K562 (cell line): ENCODE measurements around the gene ZNF280D. TPM values are rescaled to one million over a fixed set of nuclear protein-coding genes. Genes with fewer than 3 reads are reported as not detected.

Experiments
- ATAC-seq: fragments of 200-7000 bp; cut with Tn5 transposase; 3 replicates; pipeline ENCODE4 v1.9.1; 2020; ENCODE audit warnings: moderate library complexity
- BruUV-seq: library from RNA; stranded (reverse); fragments of 400-500 nt; replicated peaks from 2 replicates; lab custom pipeline; 2021; lab: Mats Ljungman, UMichigan
- CTCF ChIA-PET: fragments of 300-600 bp; formaldehyde crosslinking; extraction: SDS; loops from one replicate; lab custom pipeline; 2021; ENCODE audit warnings: low intra/inter-chr PET ratio; lab: Yijun Ruan, JAX
- POLR2A ChIA-PET: fragments of 300-600, 350-650 bp; sonication (Branson Sonifier 250); formaldehyde crosslinking; extraction: SDS; loops from one replicate; lab custom pipeline; 2021; ENCODE audit warnings: antibody characterized with exemption, inconsistent platforms; lab: Yijun Ruan, JAX
- DNase-seq, 4 experiments: peaks; one replicate each; pipeline versions ENCODE4 v3.0.0 to v3.0.0-alpha.2; 2011 to 2018; ENCODE audit warnings: low spot score in 3 of 4, mixed read lengths in 3 of 4; ENCODE audit errors: extremely low read depth in 1 of 4
- FAIRE-seq: peaks from 2 replicates; lab custom pipeline; 2011; peaks lifted over from hg19 to GRCh38; lab: Jason Lieb, UNC
- H2AFZ ChIP-seq: 2 replicates; pipeline ENCODE4 v1.6.0; 2011; ENCODE audit warnings: low read depth, low read length, control low read depth, inconsistent platforms
- H3K27ac ChIP-seq: fragments of 200-600 bp; 3 replicates; pipeline ENCODE4 v1.8.0; 2011; ENCODE audit warnings: low read depth, mild to moderate bottlenecking, control low read depth, inconsistent platforms, low read length, moderate library complexity, mixed read lengths; ENCODE audit errors: extremely low read depth
- H3K27me3 ChIP-seq, 2 experiments: fragments of 300-600 bp in 1 of 2; 2 replicates in 1 of 2; 3 replicates in 1 of 2; pipeline versions ENCODE4 v1.6.0 to v1.8.0; 2011; ENCODE audit warnings: inconsistent platforms in 2 of 2, low read length in 2 of 2, mild to moderate bottlenecking in 1 of 2, mixed read lengths in 1 of 2, moderate library complexity in 1 of 2; ENCODE audit not compliant: control insufficient read depth in 2 of 2, insufficient read depth in 2 of 2
- H3K36me3 ChIP-seq: fragments of 300-600 bp; 3 replicates; pipeline ENCODE4 v1.8.0; 2011; ENCODE audit warnings: mild to moderate bottlenecking, low read length, inconsistent platforms; ENCODE audit not compliant: control insufficient read depth, insufficient read depth
- H3K4me1 ChIP-seq, 2 experiments: fragments of 200-600 bp in 1 of 2; replicated peaks in 1 of 2; 2 replicates in 1 of 2; 3 replicates in 1 of 2; pipeline versions ENCODE4 v1.5.1 to v1.8.0; 2011; ENCODE audit warnings: inconsistent platforms in 2 of 2, low read length in 2 of 2, mild to moderate bottlenecking in 1 of 2, mixed read lengths in 1 of 2, moderate library complexity in 1 of 2; ENCODE audit not compliant: control insufficient read depth in 2 of 2, insufficient read depth in 2 of 2
- H3K4me2 ChIP-seq: 2 replicates; pipeline ENCODE4 v1.6.1; 2011; ENCODE audit warnings: low read length, control low read depth, inconsistent platforms, mixed read lengths; ENCODE audit not compliant: insufficient read depth
- H3K4me3 ChIP-seq: fragments of 200-600 bp; sonication (generic), shearing (Covaris generic); 2 replicates; pipeline ENCODE4 v1.5.1; 2016; ENCODE audit warnings: control low read depth, inconsistent platforms
- H3K79me2 ChIP-seq: fragments of 200-600 bp; 3 replicates; pipeline ENCODE4 v1.8.0; 2011; ENCODE audit warnings: low read length, inconsistent platforms; ENCODE audit not compliant: control insufficient read depth, insufficient read depth
- H3K9ac ChIP-seq, 2 experiments: 2 replicates each; pipeline versions ENCODE4 v1.6.0 to v1.6.1; 2011; ENCODE audit warnings: low read depth in 2 of 2, low read length in 2 of 2, control low read depth in 1 of 2, inconsistent platforms in 1 of 2, mild to moderate bottlenecking in 1 of 2, mixed read lengths in 1 of 2; ENCODE audit not compliant: insufficient read depth in 1 of 2
- H3K9me1 ChIP-seq: one replicate; pipeline ENCODE4 v1.6.0; 2011; ENCODE audit warnings: inconsistent platforms, mild to moderate bottlenecking, low read length, moderate library complexity; ENCODE audit not compliant: control insufficient read depth, insufficient read depth
- H3K9me3 ChIP-seq: replicated peaks from 2 replicates; pipeline ENCODE4 v1.5.1; 2011; ENCODE audit warnings: low read depth, low read length, inconsistent platforms; ENCODE audit not compliant: control insufficient read depth, insufficient read depth
- H4K20me1 ChIP-seq: replicated peaks from 2 replicates; pipeline ENCODE4 v1.6.1; 2011; ENCODE audit warnings: low read length, inconsistent platforms, mixed read lengths; ENCODE audit not compliant: control insufficient read depth, insufficient read depth
- CEBPG ChIP-seq, 3 experiments: fragments of 200-800 bp in 1 of 3; sonication (Bioruptor generic) in 1 of 3; sonication (generic) in 1 of 3; formaldehyde crosslinking in 1 of 3; IDR thresholded peaks in 2 of 3; conservative IDR thresholded peaks in 1 of 3; 2 replicates each; pipeline versions ENCODE4 v1.6.1 to v1.8.0; 2016 to 2022; ENCODE audit warnings: missing compliant biosample characterization in 2 of 3, missing genetic modification characterization in 2 of 3, mild to moderate bottlenecking in 1 of 3, missing genetic modification reagents in 1 of 3
- in situ Hi-C: fragments of 300-500 bp; cut with MboI; formaldehyde crosslinking; loops from 4 replicates; pipeline ENCODE4 v1.15.0; 2018; ENCODE audit warnings: inconsistent platforms, mixed read lengths
- intact Hi-C: fragments of 100-400 bp; cut with micrococcal nuclease; formaldehyde crosslinking; loops from 2 replicates; pipeline ENCODE4 v1.14.2; 2022
- polyA plus RNA-seq, 8 experiments: library from polyadenylated mRNA; depleted of rRNA in 4 of 8; stranded (reverse) in 5 of 8; unstranded in 3 of 8; fragments of >200 nt; fragmentation: Nextera tagmentation in 2 of 8; fragmentation: Illumina TruSeq in 1 of 8; extraction: Ambion mirVana in 2 of 8; extraction: Trizol in 1 of 8; gene quantifications; 2 replicates each; pipeline versions ENCODE4 v1.2.1 to v1.2.3, GENCODE V29; 2011 to 2014; ENCODE audit warnings: inconsistent platforms in 1 of 8, missing spikeins in 1 of 8
- total RNA-seq, 7 experiments: library from RNA; depleted of rRNA in 6 of 7; stranded (reverse); fragments of >200 nt in 6 of 7; fragmentation: Illumina TruSeq in 2 of 7; extraction: Trizol in 2 of 7; gene quantifications; 2 replicates each; pipeline versions ENCODE4 v1.2.1 to v1.2.3, GENCODE V29; 2011 to 2021; ENCODE audit warnings: low replicate concordance in 1 of 7
- TF ChIP-seq, protein P1 (sequence below): fragments of 450-650 bp; IDR thresholded peaks from 2 replicates; pipeline ENCODE4 v1.6.1; 2016; ENCODE audit warnings: mild to moderate bottlenecking, moderate library complexity

Gene ZNF280D
- total and polyA plus RNA-seq, 9 of the 15 experiments (the other 6 are each of a cell fraction or from before 2014, with no cell fraction given), result 8.3 to 21.8 (median 18.4) TPM

DNA sequence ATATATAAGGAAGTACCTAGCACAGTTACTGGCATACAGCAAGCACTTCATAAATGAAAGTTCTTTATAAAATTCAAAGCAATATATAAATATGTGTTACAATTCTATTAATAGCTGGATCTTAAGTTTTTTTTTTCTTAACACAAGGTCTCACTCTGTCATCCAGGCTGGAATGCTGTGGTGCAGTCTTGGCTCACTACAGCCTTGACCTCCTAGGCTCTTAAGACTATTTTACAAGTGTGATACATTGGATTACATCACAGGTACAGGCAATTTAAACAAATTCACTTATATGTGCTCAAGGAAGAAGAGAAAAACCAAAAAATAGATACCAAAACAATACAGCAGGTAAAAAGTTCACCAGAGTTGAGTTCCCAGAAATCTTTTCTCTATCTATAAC is 60.6 kb downstream of the ZNF280D start:
- intact Hi-C loops, result no loop called here
- no peak for FAIRE-seq

More for the DNA sequence above, 60.6 kb downstream of the ZNF280D start:
- in situ Hi-C loops, result no loop called here
- ChIA-PET CTCF (no interaction called here), POLR2A (interaction anchor here (0.5 kb wide), 1 partner anchor 651 kb away, joined by 3 read pairs; no protein-coding TSS in a partner anchor)
- H4K20me1 ChIP-seq, result no peaks in the 10 kb centered on the region
- H3K9me1 ChIP-seq, result no peaks in the 10 kb centered on the region
- no peak for TF ChIP-seq CEBPG (CRISPR knock-in tag; IDR thresholded peaks at IDR 0.05)
- 0 out of 4 replicates have a peak, but pooled peaks of 1 of the 2 experiments have one; percentile 25 for TF ChIP-seq CEBPG (tag; conservative IDR thresholded peaks at IDR 0.05 in 1 of 2, IDR thresholded peaks at IDR 0.05 in 1 of 2)
- TF ChIP-seq, protein P1, sequence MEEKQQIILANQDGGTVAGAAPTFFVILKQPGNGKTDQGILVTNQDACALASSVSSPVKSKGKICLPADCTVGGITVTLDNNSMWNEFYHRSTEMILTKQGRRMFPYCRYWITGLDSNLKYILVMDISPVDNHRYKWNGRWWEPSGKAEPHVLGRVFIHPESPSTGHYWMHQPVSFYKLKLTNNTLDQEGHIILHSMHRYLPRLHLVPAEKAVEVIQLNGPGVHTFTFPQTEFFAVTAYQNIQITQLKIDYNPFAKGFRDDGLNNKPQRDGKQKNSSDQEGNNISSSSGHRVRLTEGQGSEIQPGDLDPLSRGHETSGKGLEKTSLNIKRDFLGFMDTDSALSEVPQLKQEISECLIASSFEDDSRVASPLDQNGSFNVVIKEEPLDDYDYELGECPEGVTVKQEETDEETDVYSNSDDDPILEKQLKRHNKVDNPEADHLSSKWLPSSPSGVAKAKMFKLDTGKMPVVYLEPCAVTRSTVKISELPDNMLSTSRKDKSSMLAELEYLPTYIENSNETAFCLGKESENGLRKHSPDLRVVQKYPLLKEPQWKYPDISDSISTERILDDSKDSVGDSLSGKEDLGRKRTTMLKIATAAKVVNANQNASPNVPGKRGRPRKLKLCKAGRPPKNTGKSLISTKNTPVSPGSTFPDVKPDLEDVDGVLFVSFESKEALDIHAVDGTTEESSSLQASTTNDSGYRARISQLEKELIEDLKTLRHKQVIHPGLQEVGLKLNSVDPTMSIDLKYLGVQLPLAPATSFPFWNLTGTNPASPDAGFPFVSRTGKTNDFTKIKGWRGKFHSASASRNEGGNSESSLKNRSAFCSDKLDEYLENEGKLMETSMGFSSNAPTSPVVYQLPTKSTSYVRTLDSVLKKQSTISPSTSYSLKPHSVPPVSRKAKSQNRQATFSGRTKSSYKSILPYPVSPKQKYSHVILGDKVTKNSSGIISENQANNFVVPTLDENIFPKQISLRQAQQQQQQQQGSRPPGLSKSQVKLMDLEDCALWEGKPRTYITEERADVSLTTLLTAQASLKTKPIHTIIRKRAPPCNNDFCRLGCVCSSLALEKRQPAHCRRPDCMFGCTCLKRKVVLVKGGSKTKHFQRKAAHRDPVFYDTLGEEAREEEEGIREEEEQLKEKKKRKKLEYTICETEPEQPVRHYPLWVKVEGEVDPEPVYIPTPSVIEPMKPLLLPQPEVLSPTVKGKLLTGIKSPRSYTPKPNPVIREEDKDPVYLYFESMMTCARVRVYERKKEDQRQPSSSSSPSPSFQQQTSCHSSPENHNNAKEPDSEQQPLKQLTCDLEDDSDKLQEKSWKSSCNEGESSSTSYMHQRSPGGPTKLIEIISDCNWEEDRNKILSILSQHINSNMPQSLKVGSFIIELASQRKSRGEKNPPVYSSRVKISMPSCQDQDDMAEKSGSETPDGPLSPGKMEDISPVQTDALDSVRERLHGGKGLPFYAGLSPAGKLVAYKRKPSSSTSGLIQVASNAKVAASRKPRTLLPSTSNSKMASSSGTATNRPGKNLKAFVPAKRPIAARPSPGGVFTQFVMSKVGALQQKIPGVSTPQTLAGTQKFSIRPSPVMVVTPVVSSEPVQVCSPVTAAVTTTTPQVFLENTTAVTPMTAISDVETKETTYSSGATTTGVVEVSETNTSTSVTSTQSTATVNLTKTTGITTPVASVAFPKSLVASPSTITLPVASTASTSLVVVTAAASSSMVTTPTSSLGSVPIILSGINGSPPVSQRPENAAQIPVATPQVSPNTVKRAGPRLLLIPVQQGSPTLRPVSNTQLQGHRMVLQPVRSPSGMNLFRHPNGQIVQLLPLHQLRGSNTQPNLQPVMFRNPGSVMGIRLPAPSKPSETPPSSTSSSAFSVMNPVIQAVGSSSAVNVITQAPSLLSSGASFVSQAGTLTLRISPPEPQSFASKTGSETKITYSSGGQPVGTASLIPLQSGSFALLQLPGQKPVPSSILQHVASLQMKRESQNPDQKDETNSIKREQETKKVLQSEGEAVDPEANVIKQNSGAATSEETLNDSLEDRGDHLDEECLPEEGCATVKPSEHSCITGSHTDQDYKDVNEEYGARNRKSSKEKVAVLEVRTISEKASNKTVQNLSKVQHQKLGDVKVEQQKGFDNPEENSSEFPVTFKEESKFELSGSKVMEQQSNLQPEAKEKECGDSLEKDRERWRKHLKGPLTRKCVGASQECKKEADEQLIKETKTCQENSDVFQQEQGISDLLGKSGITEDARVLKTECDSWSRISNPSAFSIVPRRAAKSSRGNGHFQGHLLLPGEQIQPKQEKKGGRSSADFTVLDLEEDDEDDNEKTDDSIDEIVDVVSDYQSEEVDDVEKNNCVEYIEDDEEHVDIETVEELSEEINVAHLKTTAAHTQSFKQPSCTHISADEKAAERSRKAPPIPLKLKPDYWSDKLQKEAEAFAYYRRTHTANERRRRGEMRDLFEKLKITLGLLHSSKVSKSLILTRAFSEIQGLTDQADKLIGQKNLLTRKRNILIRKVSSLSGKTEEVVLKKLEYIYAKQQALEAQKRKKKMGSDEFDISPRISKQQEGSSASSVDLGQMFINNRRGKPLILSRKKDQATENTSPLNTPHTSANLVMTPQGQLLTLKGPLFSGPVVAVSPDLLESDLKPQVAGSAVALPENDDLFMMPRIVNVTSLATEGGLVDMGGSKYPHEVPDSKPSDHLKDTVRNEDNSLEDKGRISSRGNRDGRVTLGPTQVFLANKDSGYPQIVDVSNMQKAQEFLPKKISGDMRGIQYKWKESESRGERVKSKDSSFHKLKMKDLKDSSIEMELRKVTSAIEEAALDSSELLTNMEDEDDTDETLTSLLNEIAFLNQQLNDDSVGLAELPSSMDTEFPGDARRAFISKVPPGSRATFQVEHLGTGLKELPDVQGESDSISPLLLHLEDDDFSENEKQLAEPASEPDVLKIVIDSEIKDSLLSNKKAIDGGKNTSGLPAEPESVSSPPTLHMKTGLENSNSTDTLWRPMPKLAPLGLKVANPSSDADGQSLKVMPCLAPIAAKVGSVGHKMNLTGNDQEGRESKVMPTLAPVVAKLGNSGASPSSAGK, result no peak
- no peak overlapping the region for H2AFZ ChIP-seq
- no peak overlapping the region for H3K27ac ChIP-seq
- H3K36me3 ChIP-seq, result no peaks in the 10 kb centered on the region; the same call in 2 of the 3 replicates
- no peak overlapping the region for H3K9ac ChIP-seq
- no peak overlapping the region for H3K4me2 ChIP-seq
- no peak overlapping the region for H3K4me3 ChIP-seq
- H3K4me1 ChIP-seq, result no peaks in the 10 kb centered on the region; a peak in 1 of 5 replicates
- no TSS peak for BruUV-seq
- no peaks in the 10 kb centered on the region for H3K27me3 ChIP-seq
- H3K79me2 ChIP-seq, result no peaks in the 10 kb centered on the region
- DNase-seq (no peak), ATAC-seq (no peak)
- H3K9me3 ChIP-seq, result no peaks in the 10 kb centered on the region
